GM19452 (cell line): ENCODE results near the gene ZSWIM5.
"Not testable (repeated sequence)": the region's sequence is repeated elsewhere in the genome, so short reads cannot be mapped to it uniquely, and the experiment has no call there.

Experiments used
- ATAC-seq: cut with Tn5 transposase; IDR thresholded peaks from one replicate; pipeline ENCODE4 v1.9.1; 2021; ENCODE audit not compliant: unreplicated experiment

Gene ZSWIM5

DNA sequence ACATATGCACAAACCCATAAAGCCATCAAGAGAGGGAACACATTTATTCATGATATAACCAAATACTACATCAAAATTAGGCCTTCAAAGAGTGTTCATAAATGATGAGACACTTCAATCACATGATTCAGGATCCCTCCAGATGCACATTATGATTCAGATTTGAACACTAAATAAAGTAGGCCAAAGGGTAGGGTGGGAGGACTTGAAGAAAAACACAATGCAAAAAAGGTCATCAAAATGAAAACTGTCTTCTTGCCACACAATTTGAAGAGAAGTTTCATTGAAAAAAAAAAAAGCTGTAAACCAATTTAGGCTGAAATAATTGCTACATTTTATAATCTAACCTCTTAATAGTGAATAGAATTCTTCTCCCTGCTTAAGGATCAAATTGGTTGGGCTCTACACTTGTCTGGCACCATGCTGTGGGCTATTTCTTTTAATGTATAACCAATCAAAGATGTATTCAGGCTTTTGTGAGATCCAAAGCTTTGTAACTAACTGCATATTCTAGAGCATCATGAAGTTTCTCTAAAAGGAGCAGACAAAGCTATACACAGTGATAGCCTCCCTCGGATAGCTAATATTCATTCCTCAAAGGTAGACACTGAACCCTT is 58.1 kb downstream of the ZSWIM5 start:
- no peak for ATAC-seq

DNA sequence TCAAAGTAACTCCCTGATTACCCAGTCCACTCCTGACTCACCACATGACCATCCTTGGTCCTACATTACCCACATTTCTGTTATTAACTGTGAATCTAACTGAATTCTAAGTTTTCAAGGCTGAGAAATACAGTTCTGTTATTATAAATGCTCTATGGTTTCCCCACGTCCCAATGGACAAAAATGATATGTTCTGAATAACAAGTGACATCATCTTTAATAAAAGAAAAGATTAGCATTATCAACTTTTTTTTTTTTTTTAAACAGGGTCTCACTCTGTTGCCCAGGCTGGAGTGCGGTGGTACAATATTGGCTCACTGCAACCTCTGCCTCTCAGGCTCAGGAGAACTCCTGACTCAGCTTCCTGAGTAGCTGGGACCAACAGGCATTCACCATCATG is 59.6 kb downstream of the ZSWIM5 start:
- no peak for ATAC-seq

GRCh38 chr1:45141247-45142003 is 65.0 kb downstream of the ZSWIM5 start:
- no peak for ATAC-seq

DNA sequence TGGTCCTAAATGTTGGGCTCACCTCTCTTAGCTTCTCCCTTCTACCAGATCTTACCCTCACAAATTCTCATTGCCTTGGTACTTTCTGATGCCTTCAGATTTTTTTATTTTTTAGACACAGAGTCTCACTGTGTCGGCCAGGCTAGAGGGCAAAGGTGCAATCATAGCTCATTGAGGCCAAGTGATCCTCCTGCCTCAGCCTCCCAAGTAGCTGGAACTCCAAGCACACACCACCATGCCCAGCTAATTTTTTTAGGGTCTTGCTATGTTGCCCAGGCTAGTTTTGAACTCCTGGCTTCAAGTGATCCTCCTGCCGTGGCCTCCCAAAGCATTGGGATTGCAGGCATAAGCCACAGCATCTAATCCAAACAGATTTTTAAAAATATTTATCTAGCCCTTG is 69.4 kb downstream of the ZSWIM5 start:
- ATAC-seq, result no peak

DNA sequence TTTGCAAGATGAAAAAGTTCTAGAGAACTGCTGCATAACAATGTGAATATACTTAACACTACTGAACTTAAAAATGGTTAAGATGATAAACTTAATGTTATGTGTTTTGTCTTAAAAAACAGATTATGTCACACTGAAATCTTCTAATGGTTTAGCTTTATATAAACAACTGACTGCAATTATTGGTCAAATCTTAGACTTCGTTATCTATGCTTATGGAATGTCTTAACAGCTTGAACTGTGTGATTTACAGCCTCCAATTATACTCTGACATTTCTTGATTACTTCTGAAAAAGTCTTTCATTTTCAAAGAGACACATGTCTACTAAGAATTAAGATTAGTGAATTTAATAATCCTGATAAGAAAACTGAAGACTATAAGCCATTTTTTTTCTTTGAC is 71.1 kb downstream of the ZSWIM5 start:
- no peak for ATAC-seq

- no peak for ATAC-seq
These were observed 71.9 kb downstream of the ZSWIM5 start for GRCh38 chr1:45134461-45134873.

- not testable (repeated sequence) for ATAC-seq
These were observed 73.7 kb downstream of the ZSWIM5 start for GRCh38 chr1:45132719-45133118.

DNA sequence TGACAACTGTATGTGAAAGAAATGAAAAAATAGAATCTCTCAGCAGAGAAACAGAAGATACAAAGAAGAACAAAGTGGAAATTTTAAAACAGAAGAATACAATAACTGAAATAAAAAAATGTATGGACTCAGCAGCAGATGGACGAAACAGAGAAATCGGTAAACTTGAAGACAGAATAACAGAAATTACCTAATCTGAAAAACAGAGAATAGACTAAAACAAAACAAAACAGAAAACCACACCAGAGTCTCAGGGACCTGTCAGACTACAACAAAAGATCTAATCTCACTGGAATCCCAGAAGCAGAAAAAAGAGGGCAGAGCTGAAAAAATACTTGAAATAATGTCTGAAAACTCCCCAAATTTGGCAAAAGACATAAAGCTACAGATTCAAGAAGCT is 83.0 kb downstream of the ZSWIM5 start:
- ATAC-seq, result no peak

DNA sequence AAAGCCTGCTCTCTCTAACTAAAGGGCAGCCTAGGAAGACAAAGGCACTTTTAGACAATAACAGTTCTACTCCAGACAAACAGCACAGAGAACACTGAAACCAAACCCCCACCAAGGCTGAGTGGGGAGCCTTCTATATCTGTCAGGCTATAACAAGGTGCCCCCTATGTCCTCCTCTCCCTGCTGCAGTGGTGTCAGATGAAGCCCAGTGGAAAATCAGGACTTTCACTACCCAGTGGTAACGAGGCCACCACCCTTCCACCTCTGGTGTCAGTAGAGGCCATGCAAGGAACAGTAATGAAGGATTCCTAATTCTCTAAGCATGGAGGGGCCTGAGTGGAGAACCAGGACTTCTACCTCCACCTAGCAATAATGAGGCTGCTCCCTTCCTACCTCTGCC is 83.7 kb downstream of the ZSWIM5 start:
- no peak for ATAC-seq

DNA sequence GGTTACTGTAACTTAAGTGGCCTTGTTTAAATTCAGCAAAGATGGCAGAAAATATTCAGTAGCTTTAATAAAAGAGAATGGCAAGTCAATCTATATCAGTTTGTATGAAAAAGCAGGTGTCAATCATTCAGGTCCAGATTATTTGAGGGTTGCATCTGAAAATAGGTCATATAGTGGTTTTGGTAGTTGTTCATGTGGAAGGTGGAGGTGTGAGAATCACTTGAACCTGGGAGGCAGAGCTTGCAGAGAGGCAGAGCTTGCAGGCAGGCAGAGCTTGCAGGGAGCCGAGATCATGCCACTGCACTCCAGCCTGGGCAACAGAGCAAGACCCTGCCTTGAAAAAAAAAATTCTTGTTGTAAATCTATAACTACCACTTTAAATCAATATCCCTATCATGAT is 88.6 kb downstream of the ZSWIM5 start:
- no peak for ATAC-seq

- no peak for ATAC-seq
These were observed 89.6 kb downstream of the ZSWIM5 start for GRCh38 chr1:45116820-45117219.

DNA sequence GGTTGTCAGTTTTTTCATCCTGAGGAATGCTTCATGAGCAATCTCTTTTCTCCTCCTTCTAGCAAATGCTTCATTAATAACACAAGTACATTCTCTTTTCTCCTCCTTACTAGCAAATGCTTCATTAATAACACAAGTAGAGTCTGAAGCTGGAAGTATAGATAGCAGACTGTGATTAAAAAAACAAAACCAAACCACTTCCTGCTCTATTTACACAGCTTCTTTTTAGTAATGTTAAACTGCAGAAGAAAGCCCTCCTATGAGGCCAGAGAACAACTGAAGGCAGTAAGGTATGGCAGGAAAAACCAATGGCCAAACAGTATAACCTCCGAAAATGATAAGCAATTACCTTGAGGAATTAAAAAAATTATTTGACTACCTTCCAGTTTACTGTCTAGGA is 90.1 kb downstream of the ZSWIM5 start:
- no peak for ATAC-seq

- ATAC-seq, result not testable (repeated sequence)
These were observed 91.2 kb downstream of the ZSWIM5 start for GRCh38 chr1:45115198-45115597.

- ATAC-seq, result no peak
These were observed 93.7 kb downstream of the ZSWIM5 start for GRCh38 chr1:45112661-45113060.

GRCh38 chr1:45111239-45111638 is 95.2 kb downstream of the ZSWIM5 start:
- no peak for ATAC-seq

- ATAC-seq, result no peak
These were observed 98.6 kb downstream of the ZSWIM5 start for GRCh38 chr1:45107782-45108181.

DNA sequence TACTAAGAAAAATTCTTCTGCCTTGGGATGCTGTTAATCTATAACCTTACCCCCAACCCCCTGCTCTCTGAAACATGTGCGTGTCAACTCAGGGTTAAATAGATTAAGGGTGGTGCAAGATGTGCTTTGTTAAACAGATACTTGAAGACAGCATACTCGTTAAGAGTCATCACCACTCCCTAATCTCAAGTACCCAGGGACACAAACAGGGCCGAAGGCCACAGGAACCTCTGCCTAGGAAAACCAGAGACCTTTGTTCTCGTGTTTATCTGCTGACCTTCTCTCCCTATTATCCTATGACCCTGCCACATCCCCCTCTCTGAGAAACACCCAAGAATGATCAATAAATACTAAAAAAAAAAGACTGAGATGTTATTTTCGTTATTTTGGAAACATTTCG is 99.5 kb downstream of the ZSWIM5 start:
- not testable (repeated sequence) for ATAC-seq

DNA sequence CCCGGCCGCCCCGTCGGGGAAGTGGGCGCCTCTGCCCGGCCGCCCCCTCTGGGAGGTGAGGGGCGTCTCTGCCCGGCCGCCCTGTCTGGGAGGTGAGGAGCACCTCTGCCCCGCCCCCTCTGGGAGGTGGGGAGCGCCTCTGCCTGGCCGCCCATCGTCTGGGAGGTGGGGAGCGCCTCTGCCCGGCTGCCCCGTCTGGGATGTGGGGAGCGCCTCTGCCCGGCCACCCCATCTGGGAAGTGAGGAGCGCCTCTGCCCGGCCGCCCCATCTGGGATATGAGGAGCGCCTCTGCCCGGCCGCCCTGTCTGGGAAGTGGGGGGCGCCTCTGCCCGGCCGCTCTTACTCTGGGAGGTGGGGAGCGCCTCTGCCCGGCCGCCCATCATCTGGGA is 100.3 kb downstream of the ZSWIM5 start:
- not testable (repeated sequence) for ATAC-seq

- ATAC-seq, result not testable (repeated sequence)
These were observed 100.8 kb downstream of the ZSWIM5 start for GRCh38 chr1:45105486-45106155.

DNA sequence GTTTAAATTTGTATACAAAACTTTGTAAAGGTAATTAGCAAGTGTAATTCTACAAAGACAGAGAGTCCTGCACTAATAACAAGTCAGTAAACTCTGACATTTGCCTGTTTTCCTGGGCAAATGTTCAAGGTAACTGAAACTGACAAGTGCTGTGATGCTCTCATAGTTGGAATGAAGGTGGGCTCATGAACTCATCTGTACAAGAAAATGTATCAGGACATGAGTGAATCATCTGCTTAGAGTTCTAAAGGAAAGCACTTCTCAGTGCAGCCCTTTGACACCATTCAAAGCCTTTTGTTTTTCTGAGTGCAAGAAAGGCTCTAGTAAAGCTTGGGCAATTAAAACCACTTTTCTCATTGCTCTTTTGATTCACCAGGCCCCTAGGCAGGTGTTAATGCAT is 102.9 kb downstream of the ZSWIM5 start:
- ATAC-seq, result no peak

DNA sequence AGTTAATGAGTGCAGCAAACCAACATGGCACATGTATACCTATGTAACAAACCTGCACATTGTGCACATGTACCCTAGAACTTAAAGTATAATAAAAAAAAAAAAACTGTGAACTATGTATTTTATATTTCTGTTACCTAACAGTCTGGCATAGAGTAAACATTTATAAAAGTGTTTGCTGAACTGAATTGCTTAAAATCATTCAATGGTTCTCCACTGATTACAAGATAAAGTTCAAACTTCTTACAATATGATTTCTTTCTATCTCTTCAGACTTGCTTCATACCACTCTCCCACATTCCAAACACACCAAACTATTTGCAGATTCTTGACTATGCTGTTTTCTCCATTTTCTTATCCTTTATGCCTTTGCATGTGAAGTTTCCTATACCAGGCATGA is 104.5 kb downstream of the ZSWIM5 start:
- no peak for ATAC-seq

GRCh38 chr1:45101528-45101927 is 104.9 kb downstream of the ZSWIM5 start:
- ATAC-seq, result not testable (repeated sequence)
